GM12865 (cell line): ENCODE data around the gene MEIOB.

Experiments
- DNase-seq: peaks from one replicate; pipeline ENCODE4 v3.0.0; 2010; ENCODE audit warnings: low read depth
- H3K4me3 ChIP-seq: 2 replicates; pipeline ENCODE4 v1.5.1; 2011; ENCODE audit warnings: mild to moderate bottlenecking, low read depth, low read length, control low read depth
- TF ChIP-seq, protein P1 (sequence below): IDR thresholded peaks from 2 replicates; pipeline ENCODE4 v1.5.1; 2011; ENCODE audit warnings: low read length, control low read depth, low read depth, inconsistent platforms; ENCODE audit not compliant: insufficient read depth; ENCODE audit errors: missing control alignments

MEIOB gene

DNA sequence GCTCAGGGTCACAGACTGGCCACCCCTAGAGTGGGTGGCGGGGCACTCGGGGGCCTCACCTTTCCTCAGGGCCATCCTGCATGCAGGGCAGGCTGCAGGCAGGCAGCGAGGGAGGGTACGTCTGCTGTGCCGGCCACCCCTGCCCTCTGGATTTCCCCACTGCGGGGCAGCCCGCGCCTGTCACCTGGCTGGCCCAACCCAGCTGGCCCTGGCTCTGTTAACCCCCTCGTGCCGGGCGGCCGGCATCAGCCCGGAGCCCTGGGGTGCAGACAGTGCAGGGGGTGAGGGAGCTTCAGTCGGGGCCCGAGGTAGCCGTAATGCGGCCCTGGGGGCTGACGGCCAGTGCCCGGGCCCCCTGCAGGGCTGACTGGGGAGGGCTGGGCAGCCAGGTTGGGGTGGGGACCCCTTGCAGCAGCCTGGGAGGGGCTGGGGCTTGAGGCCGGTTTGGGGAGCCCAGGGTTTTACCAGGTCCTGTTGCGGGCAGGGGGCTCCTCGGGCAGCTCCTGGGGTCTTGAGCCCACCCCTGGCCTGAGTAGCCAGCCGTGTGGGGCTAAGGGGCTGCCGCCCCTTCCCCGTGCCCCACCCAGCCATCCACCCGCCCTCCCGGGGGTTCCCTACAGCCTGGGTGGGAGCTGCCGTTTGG is 78.3 kb downstream of the MEIOB start, which contains the start of gene IGFALS:
Gene IGFALS, minus strand, starts transcription at position 128 of the 643 bp plus-strand sequence. Its CDS starts 53 bp downstream, at position 75.
- H3K4me3 ChIP-seq = no peak within 1 kb of the TSS
- no peak for DNase-seq
- TF ChIP-seq, protein P1, sequence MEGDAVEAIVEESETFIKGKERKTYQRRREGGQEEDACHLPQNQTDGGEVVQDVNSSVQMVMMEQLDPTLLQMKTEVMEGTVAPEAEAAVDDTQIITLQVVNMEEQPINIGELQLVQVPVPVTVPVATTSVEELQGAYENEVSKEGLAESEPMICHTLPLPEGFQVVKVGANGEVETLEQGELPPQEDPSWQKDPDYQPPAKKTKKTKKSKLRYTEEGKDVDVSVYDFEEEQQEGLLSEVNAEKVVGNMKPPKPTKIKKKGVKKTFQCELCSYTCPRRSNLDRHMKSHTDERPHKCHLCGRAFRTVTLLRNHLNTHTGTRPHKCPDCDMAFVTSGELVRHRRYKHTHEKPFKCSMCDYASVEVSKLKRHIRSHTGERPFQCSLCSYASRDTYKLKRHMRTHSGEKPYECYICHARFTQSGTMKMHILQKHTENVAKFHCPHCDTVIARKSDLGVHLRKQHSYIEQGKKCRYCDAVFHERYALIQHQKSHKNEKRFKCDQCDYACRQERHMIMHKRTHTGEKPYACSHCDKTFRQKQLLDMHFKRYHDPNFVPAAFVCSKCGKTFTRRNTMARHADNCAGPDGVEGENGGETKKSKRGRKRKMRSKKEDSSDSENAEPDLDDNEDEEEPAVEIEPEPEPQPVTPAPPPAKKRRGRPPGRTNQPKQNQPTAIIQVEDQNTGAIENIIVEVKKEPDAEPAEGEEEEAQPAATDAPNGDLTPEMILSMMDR = no peak

DNA sequence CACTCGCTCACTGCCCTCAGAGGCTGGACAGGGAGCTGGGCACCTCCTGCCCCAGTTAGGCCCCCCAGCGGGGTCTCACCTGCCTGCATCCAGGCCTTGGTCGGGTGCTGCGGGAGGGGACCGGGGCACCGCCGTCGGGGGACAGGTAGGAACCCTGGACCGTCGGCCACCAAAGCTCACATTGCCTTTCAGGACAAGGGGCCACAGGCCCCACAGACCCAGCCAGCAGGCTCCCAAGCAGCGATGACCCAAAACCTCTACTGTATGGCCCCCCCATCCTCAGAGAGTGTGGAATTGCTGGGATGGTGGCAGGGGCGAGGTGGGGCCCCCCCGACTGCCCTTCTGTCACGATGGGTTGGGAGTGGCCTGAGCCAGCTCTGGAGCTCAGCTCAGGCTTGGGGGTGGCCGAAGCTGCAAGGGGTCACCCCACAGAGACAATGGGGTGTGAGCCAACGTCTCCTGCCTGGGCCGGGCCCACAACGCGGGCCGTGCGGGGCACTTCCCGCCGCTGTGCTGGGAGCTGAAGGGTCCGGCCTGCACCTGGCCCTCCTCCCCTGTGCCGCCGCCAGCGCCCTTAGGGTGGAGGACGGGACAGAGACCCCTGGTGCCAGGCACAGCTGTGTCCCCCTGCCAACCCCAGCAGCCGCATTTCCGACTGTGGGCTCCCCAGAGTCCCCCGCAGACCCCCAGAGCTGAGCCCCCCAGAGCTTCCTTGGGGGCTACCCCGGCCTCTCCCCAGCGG is 79.0 kb downstream of the MEIOB start:
- DNase-seq = no peak
- TF ChIP-seq, protein P1 = no peak
- H3K4me3 ChIP-seq = no peak overlapping the region

DNA sequence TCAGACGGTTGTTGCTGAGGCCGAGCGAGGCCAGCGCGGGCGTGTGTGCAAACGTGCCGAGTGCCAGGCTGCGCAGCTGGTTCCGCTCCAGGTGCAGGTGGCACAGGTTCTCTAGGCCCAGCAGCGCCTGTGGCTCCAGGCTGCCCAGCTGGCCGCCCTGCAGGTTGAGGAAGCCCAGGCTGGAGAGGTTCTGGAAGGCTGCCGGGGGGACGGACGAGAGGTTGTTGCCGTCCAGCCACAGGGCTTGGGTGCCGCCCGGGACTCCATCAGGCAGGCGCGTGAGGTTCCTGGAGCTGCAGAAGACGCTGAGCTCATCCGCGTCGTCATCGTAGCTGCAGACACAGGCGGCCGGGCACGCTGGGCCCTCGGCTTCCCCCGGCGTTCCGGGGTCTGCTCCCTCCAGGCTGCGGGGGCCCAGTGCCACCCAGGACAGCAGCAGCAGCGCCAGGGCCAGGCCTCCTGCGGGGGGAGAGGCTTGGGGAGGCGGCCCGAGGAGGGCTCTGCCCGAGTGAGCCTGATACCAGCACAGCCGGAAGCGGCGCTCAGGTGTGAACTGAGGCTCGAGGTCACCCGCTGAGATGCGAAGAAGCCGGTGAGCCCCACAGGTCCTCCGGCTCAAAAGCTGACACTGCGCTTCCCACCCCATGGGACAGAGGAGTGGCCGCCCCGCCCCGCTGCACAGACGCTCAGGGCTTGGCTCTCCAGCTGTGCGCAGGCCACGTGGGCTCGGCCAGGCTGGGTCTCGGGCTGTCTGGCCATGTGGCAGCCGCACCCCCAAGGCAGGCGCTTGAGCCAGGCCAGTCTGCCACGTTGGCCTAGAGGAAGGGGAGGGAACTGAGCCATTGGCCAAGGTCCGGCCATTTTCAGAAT is 79.8 kb downstream of the MEIOB start:
- DNase-seq = no peak
- H3K4me3 ChIP-seq = no peak overlapping the region
- TF ChIP-seq, protein P1 = no peak

DNA sequence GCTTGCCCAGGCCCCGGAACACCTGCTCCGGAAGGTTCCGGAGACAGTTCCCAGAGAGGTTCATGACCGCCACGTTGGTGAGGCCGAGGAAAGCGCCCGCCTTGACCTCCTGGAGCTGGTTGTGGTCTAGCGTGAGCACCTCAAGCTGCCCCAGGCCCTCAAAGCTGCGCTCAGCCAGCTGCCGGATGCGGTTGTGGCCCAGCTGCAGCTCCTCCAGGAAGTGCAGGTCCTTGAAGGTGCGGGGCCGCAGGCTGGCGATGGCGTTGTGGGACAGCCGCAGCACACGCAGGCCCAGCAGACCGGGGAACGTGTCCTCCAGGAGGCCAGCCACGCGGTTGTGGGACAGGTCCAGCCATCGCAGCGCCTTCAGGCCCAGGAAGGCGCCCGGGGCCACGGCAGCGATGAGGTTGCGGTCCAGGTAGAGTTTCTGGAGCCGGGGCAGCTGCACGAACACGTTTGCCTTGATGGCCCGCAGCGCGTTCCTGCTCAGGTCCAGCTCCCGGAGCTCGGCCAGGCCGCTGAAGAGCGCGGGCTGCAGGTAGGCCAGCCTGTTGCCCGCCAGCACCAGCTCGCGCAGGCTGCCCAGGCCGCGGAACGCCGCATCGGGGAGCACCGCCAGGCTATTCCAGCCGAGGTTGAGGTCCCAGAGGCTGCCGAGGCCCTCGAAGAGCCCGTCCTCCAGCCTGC is 80.6 kb downstream of the MEIOB start:
- TF ChIP-seq, protein P1 = no peak
- DNase-seq = no peak

DNA sequence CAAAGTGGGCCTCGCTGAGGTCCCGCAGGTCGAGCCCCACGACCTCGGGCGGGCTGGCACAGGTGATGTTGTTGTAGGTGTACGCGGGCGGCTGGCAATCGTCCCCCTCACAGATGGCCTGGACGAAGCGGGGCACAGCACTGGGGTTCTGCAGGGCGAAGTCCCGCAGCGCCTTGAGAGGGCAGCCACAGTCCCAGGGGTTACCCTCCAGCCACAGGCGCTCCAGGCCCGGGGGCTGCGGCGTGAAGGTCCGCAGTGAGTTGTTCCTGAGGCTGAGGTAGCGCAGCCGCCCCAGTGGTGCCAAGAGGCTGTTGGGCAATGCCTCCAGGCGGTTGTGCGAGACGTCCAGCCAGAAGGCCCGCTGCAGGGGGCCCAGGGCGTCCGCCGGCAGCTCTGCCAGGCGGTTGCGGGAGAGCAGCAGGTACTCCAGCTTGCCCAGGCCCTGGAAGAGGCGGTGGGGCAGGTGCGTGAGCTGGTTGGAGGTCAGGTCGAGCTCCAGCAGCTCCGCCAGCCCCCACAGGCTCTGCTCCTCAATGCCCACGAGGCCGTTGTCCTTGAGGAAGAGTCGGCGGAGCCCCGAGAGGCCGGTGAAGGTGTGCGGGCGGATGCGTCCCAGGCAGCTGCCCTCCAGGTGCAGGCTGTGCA is 81.2 kb downstream of the MEIOB start:
- TF ChIP-seq, protein P1 = no peak
- no peak for DNase-seq
- no peak overlapping the region for H3K4me3 ChIP-seq

More for the DNA sequence above, 80.6 kb downstream of the MEIOB start:
- H3K4me3 ChIP-seq = no peak overlapping the region

DNA sequence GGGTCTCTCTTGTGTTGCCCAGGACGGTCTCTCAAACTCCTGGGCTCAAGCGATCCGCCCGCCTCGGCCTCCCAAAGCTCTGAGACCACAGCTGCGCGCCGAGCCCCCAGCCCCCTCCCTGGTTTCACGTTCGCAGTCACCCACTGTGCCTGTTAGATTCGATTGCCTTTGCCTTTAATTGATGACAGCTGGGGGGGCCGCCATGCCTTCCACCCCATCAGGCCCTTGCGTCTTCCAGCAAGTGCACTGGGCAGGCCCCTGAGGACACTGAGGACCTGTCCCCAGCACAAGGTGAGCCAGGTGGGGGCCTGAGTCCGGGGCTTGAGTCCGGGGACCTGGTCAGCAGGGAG is 81.7 kb downstream of the MEIOB start:
- TF ChIP-seq, protein P1 = no peak
- DNase-seq = no peak

More for the DNA sequence above, 81.7 kb downstream of the MEIOB start:
- no peak overlapping the region for H3K4me3 ChIP-seq
